Kidney capillary endothelial cell (primary cell): Measurements from ENCODE around the gene MORN5.

Source experiments
- DNase-seq: peaks from one replicate; pipeline ENCODE4 v3.0.0-alpha.2; 2018; ENCODE audit warnings: low spot score

The MORN5 gene

GRCh38 chr9:122125158-122125508, 34.6 kb upstream of the MORN5 start:
- peak; percentile 83 for DNase-seq

GRCh38 chr9:122125509-122126330, 34.0 kb upstream of the MORN5 start:
- no peak for DNase-seq

- no peak for DNase-seq
Measured at GRCh38 chr9:122126331-122127261, 33.1 kb upstream of the MORN5 start.

DNA sequence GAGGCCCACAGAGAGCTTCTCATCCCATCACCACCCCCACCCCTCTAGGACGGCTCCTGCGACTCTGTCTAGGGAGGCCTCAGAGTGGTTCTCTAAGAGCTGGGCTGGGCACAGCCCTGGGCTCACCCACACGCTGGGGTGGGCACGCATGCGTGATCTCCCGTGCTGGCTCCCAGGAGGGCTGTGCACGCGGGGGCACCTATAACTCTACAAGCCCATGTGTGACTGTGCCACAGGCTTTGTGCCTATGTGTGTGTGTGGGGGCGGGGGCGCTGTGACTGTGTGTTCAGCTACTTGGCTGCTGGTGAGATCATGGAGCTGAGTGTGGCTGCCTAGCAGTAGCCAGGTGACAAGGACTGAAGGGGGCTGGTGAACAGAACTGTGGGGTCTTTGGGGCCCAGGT, 32.3 kb upstream of the MORN5 start:
- no peak for DNase-seq

- peak; percentile 86 for DNase-seq
Measured at GRCh38 chr9:122128007-122128968, 31.4 kb upstream of the MORN5 start.

GRCh38 chr9:122128969-122129343, 30.8 kb upstream of the MORN5 start:
- DNase-seq: no peak

GRCh38 chr9:122129969-122130368, 29.7 kb upstream of the MORN5 start:
- DNase-seq: no peak

GRCh38 chr9:122130837-122131236, 28.9 kb upstream of the MORN5 start:
- no peak for DNase-seq

DNA sequence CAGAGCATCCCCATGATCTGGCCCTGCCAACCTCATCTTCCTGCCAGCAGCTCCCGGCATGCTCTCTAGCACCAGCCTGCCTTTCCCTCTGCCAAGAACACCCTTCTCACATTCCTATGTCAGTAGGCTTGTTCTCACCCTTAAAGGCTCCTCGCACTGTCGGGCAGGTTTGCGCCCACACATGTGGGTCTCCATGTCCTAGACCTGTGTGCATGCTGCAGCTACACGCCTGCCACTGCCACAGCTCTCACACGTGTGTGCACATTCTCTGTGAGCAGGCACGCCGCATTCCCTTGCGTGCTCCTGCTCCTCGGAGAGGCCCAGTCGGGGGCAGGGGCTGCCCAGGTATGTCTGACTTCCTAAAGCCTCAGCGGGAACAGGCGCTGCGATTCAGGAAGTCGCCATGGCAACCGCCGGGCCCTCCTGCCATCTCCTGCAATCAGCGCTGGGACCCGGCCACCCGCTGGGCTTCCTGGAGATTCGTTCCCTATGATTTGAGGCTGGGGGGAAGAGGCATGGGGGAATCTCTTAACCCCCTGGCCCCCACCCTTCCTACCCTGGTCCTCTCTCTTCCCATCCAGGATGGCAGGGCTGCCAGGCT, 28.2 kb upstream of the MORN5 start:
- no peak for DNase-seq

DNA sequence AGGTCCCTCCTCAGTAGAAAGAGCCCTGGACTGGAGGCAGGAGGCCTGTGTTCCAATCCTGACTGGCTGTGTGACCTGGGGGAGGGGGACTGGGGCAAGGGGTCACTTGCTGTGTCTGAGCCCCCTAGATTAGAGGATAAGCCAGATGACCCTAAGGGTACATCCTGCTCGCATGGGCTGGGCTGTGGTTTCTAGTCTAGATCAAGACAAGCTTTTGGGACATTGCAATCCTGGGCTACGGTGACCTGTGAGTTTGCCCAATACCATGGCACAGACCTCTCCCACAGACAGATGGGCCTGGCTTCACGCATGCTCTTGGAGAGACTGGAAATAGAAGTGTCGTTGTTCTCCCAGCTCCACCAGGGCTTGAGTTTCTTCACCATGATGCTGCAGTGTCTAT, 27.2 kb upstream of the MORN5 start:
- DNase-seq: no peak

- peak; percentile 84 for DNase-seq
Measured at GRCh38 chr9:122133263-122133983, 26.3 kb upstream of the MORN5 start.

GRCh38 chr9:122133984-122134535, 25.6 kb upstream of the MORN5 start:
- peak; percentile 34 for DNase-seq

- peak; percentile 46 for DNase-seq
Measured at GRCh38 chr9:122134822-122135528, 24.7 kb upstream of the MORN5 start.

DNA sequence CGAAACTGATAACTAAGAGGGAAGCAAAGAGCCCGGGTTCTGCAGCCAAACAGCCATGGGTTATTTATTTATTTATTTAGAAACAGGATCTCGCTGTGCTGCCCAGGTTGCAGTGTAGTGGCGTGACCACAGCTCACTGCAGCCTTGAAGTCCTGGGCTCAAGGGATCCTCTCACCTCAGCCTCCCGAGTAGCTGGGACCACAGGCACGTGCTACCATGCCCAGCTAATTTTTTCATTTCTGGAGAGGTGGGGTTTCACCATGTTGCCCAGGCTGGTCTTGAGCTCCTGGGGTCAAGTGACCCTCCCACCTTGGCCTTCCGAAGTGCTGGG, 24.2 kb upstream of the MORN5 start:
- no peak for DNase-seq

DNA sequence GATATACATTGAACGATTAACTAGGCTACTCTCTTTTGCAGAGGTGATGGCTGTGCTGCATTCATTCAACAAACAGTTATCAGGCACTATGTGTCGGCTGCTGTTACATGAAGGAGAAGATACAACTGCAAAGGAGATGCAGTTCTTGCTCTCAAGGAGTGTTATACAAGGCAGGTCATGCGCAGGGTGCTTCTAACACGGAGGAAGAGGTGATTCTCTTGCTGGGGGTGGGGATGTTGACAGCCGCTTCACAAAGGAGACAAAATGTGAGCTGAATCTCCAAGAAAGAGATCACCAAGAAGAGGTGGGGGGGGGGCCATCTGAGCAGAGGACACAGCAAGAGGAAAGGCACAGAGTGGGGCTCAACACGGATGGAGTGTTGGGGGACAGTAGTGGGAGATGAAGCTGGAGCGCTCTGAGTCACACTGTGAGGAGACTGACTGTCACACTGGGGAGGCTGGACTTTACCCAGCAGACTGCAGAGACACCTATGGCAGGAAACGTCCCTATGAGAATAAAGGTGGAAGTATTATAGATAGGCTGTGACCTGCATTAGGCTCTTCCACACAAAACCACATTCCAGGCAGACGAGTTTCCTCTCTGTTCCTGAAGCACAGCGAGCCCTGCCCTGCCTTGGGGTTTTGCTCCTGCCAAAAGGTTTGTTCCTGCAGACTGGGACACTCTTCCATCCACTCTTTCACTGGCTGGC, 21.0 kb upstream of the MORN5 start:
- DNase-seq: no peak

DNA sequence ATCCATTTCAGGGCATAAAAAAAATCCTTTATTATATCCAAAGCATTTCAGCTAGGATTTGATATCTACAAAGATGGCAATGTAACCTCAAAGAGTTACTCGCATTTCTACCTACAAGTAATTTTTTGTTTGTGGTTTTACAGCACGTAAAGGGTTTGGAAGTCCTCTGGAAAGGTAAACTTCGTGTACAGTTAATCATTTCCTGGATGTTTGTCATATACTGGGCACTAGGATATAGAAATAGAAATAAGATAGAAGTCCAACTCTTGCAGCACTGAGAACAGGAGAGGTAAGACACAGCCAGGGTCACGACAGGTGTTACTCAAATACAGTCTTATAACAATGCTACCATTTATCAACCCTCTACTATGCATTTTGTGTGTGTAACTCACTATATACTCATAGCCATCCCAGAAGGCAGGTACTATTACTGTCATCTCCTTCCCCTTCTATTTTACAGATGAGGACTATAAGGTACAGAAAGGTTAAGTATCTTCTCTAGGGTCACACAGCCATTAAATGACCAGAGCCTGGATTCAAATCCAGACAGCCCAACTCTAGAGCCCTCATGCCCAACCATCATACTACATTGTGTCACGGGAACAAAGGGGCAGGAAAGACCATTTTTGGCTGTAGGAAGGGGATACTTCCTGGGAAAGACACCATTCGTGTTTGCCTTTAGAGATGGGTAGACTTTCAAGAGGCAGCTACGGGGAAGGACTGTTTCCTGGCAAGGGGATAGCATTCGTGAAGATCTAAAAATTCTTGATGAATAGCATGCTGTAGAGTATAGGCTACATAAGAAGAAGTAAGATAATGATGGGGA, 19.1 kb upstream of the MORN5 start:
- DNase-seq: no peak

DNA sequence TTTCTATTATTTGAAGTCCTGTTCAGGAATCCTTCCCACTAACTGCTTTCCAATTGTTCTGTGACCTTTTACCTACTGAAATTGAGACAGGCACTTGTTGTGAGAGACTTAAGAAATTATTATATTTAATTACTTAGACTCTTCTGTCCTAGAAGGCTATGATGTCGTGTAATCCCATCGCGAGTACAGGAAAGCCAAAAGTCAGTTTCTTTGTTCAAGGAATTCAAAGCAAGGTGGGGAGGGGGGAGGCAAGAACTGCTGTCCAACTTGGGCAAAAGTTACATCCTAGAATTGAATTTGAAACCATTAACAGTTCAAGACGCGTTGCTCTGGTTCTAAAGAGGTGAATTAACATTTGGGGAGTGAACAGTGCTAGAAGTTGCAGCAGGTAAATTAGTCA, 18.0 kb upstream of the MORN5 start:
- DNase-seq: no peak

GRCh38 chr9:122143296-122143695, 16.4 kb upstream of the MORN5 start:
- DNase-seq: peak; percentile 12
